Measurements from ENCODE around the gene HID1. TPM values are rescaled to one million over a fixed set of nuclear protein-coding genes. Genes with fewer than 3 reads are reported as not detected.

The HID1 gene
- total RNA-seq, 1 experiment from 2014 or later = 114 TPM

DNA sequence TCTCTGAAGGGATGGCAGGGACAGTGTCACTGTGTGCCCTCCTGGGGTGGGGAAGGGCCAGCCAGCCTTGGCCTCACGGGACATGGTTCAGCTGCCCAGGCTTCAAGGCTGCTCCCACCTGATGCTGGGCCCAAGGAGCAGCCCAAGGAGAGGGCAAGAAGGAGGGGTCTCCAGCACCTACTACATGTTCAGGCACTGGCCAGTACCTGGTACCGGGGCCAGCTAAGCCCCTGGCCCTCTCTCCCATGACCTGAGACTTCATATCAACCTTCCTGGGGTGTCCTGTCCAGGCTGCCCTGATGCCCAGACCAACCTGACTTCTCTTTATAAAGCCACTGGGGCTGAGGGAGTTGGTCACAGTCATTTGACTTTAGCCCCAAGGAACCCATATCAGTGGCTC is 50.8 kb downstream of the HID1 start:
- H3K27ac Mint-ChIP-seq (ENCODE audit: unreplicated experiment) = no peak overlapping the region
- TF ChIP-seq, protein P1, sequence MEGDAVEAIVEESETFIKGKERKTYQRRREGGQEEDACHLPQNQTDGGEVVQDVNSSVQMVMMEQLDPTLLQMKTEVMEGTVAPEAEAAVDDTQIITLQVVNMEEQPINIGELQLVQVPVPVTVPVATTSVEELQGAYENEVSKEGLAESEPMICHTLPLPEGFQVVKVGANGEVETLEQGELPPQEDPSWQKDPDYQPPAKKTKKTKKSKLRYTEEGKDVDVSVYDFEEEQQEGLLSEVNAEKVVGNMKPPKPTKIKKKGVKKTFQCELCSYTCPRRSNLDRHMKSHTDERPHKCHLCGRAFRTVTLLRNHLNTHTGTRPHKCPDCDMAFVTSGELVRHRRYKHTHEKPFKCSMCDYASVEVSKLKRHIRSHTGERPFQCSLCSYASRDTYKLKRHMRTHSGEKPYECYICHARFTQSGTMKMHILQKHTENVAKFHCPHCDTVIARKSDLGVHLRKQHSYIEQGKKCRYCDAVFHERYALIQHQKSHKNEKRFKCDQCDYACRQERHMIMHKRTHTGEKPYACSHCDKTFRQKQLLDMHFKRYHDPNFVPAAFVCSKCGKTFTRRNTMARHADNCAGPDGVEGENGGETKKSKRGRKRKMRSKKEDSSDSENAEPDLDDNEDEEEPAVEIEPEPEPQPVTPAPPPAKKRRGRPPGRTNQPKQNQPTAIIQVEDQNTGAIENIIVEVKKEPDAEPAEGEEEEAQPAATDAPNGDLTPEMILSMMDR (IDR thresholded peaks at IDR 0.05; ENCODE audit: unreplicated experiment) = no peak

DNA sequence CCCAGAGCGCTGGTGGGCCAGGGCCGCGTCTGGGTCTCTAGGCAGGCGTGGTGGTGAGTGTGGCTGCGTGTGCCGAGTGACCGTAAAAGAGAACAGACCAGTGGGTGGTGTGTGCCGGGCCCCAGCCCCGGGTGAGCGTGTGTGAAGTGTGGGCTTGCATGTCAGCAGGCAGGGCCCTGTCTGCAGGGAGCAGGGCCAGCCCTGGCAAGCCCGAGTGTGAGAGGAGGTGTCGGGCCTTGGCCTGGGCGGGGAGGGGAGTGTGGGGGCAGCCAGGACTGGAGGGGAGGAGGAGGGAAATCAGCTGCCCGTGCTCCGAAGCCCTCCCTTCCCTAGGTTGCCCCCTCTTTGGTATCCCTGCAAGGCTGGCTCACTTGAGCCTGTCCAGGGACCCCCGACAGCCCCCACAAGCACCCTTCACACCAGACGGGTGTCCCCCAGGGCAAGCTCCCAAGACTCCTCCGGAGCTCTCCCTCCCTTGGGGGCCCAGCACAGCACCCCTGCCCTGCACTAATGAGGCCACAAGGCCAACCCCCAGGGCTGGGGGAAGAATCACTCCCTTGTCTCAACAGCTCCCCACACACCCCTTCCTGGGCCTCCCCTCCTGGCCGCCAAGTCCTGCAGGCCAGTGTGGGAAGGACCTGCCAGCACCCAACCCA is 51.4 kb downstream of the HID1 start:
- Mint-ChIP-seq H3K27ac (ENCODE audit: unreplicated experiment) (no peak overlapping the region), H3K36me3 (ENCODE audit: insufficient read depth, unreplicated experiment) (peaks cover 3% of the 10 kb centered on the region)
- CTCF ChIA-PET = interaction anchor here (1.3 kb wide), 1 partner anchor 48 kb away, joined by 3 read pairs; the partner anchor contains the start of gene FDXR

More for the DNA sequence above, 50.8 kb downstream of the HID1 start:
- BruUV-seq (replicated peaks) = no TSS peak
- peaks cover 3% of the 10 kb centered on the region for H3K36me3 Mint-ChIP-seq (ENCODE audit: insufficient read depth, unreplicated experiment)
- no peak for DNase-seq
- intact Hi-C loops (cut with micrococcal nuclease; ENCODE audit: unreplicated experiment) = no loop called here
- CTCF ChIA-PET = interaction anchor here (1.3 kb wide), 1 partner anchor 49 kb away, joined by 3 read pairs; the partner anchor contains the start of gene FDXR
- H3K27me3 Mint-ChIP-seq (ENCODE audit: unreplicated experiment) = peaks cover 75% of the 10 kb centered on the region
- no peaks in the 10 kb centered on the region for H3K4me1 Mint-ChIP-seq (ENCODE audit: low read depth, unreplicated experiment)
- H3K9me3 Mint-ChIP-seq (ENCODE audit: low read depth, unreplicated experiment) = no peaks in the 10 kb centered on the region
- H3K4me3 Mint-ChIP-seq (ENCODE audit: low read depth, unreplicated experiment) = no peak overlapping the region

DNA sequence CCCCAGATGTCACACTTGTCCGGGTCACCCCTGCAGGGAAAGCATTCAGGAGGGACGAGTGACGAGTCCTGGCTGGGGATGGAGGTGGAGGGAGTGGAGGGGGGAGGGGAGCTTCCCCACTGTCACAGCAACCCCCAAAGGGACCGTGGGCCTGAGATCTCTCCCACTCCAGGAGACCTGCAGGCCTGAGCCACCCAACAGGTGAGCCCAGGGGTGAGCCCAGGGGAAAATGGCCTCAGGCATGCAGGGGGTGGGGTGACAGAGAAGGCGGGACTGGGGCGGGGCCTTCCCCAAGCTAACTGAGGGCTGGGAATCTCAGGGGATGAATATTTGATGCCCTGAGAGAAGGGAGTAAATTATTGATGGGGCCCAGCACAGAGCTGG is 51.9 kb downstream of the HID1 start:
- Mint-ChIP-seq H3K36me3 (ENCODE audit: insufficient read depth, unreplicated experiment) (peaks cover 3% of the 10 kb centered on the region), H3K4me1 (ENCODE audit: low read depth, unreplicated experiment) (no peaks in the 10 kb centered on the region), H3K27ac (ENCODE audit: unreplicated experiment) (no peak overlapping the region), H3K27me3 (ENCODE audit: unreplicated experiment) (peaks cover 72% of the 10 kb centered on the region), H3K4me3 (ENCODE audit: low read depth, unreplicated experiment) (no peak overlapping the region), H3K9me3 (ENCODE audit: low read depth, unreplicated experiment) (no peaks in the 10 kb centered on the region)
- intact Hi-C loops (cut with micrococcal nuclease; ENCODE audit: unreplicated experiment) = no loop called here
- CTCF ChIA-PET = no interaction called here
- no TSS peak for BruUV-seq (replicated peaks)
- TF ChIP-seq, protein P1 (IDR thresholded peaks at IDR 0.05; ENCODE audit: unreplicated experiment) = no peak
- peak; percentile 42 for DNase-seq

More for the DNA sequence above, 51.4 kb downstream of the HID1 start:
- TF ChIP-seq, protein P1 (IDR thresholded peaks at IDR 0.05; ENCODE audit: unreplicated experiment) = no peak
- Mint-ChIP-seq H3K27me3 (ENCODE audit: unreplicated experiment) (peaks cover 75% of the 10 kb centered on the region), H3K4me3 (ENCODE audit: low read depth, unreplicated experiment) (no peak overlapping the region), H3K4me1 (ENCODE audit: low read depth, unreplicated experiment) (no peaks in the 10 kb centered on the region), H3K9me3 (ENCODE audit: low read depth, unreplicated experiment) (no peaks in the 10 kb centered on the region)
- DNase-seq = no peak
- no TSS peak for BruUV-seq (replicated peaks)
- intact Hi-C loops (cut with micrococcal nuclease; ENCODE audit: unreplicated experiment) = no loop called here

DNA sequence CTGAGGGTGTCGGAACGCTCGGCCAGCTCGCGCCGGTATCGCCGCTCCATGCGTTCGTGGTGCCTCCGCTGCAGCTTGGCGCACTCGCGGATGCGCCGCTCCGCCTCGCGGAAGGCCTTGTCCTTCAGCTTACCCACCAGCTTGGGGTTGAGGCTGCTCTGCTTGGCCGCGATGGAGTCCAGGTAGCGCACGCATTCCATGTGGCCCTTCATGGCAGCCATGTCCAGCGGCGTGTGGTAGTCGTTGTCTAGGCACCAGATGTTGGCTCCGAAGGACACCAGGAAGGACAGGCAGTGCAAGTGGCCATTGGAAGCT is 52.3 kb downstream of the HID1 start:
- no peaks in the 10 kb centered on the region for H3K9me3 Mint-ChIP-seq (ENCODE audit: low read depth, unreplicated experiment)
- intact Hi-C loops (cut with micrococcal nuclease; ENCODE audit: unreplicated experiment) = no loop called here
- peaks cover 69% of the 10 kb centered on the region for H3K27me3 Mint-ChIP-seq (ENCODE audit: unreplicated experiment)
- H3K27ac Mint-ChIP-seq (ENCODE audit: unreplicated experiment) = no peak overlapping the region
- DNase-seq = no peak
- H3K36me3 Mint-ChIP-seq (ENCODE audit: insufficient read depth, unreplicated experiment) = peaks cover 3% of the 10 kb centered on the region
- no peak overlapping the region for H3K4me3 Mint-ChIP-seq (ENCODE audit: low read depth, unreplicated experiment)
- TF ChIP-seq, protein P1 (IDR thresholded peaks at IDR 0.05; ENCODE audit: unreplicated experiment) = no peak
- no peaks in the 10 kb centered on the region for H3K4me1 Mint-ChIP-seq (ENCODE audit: low read depth, unreplicated experiment)
- CTCF ChIA-PET = no interaction called here
- BruUV-seq (replicated peaks) = no TSS peak
